Measurements from ENCODE around the gene CMBL. TPM values are rescaled to one million over a fixed set of nuclear protein-coding genes. Genes with fewer than 3 reads are reported as not detected.

Gene CMBL
- total RNA-seq, 1 donor from 2014 or later, result 6.1 TPM

Other genes with a start within 250 kb of the CMBL start
- gene ATPSCKMT, start 58.0 kb downstream of the CMBL start, total RNA-seq, result 14.0 and 25.8 TPM in 2 replicates
- gene CCT5, start 57.6 kb downstream of the CMBL start, total RNA-seq, result 820 and 1,235 TPM in 2 replicates
- 43.9 and 53.1 TPM in 2 replicates for gene MARCHF6, start 45.8 kb upstream of the CMBL start, total RNA-seq
- 0.42 and 0.59 TPM in 2 replicates for gene ROPN1L, start 134.0 kb upstream of the CMBL start, total RNA-seq